K562 treated with DMSO at 1 percent for 24 hours (cell line): Measurements from ENCODE around the gene RTKN. TPM values are rescaled to one million over a fixed set of nuclear protein-coding genes. Genes with fewer than 3 reads are reported as not detected.

ENCODE experiments used
- total RNA-seq: library from RNA; unstranded; fragments of 300-600 nt; gene quantifications from 2 replicates; pipeline ENCODE4 v1.2.3, GENCODE V29; 2022; ENCODE audit warnings: low read depth; ENCODE audit not compliant: insufficient read depth

The RTKN gene, protein sequence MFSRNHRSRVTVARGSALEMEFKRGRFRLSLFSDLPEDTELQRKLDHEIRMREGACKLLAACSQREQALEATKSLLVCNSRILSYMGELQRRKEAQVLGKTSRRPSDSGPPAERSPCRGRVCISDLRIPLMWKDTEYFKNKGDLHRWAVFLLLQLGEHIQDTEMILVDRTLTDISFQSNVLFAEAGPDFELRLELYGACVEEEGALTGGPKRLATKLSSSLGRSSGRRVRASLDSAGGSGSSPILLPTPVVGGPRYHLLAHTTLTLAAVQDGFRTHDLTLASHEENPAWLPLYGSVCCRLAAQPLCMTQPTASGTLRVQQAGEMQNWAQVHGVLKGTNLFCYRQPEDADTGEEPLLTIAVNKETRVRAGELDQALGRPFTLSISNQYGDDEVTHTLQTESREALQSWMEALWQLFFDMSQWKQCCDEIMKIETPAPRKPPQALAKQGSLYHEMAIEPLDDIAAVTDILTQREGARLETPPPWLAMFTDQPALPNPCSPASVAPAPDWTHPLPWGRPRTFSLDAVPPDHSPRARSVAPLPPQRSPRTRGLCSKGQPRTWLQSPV
- 7.8 and 9.6 TPM in 2 replicates for total RNA-seq

DNA sequence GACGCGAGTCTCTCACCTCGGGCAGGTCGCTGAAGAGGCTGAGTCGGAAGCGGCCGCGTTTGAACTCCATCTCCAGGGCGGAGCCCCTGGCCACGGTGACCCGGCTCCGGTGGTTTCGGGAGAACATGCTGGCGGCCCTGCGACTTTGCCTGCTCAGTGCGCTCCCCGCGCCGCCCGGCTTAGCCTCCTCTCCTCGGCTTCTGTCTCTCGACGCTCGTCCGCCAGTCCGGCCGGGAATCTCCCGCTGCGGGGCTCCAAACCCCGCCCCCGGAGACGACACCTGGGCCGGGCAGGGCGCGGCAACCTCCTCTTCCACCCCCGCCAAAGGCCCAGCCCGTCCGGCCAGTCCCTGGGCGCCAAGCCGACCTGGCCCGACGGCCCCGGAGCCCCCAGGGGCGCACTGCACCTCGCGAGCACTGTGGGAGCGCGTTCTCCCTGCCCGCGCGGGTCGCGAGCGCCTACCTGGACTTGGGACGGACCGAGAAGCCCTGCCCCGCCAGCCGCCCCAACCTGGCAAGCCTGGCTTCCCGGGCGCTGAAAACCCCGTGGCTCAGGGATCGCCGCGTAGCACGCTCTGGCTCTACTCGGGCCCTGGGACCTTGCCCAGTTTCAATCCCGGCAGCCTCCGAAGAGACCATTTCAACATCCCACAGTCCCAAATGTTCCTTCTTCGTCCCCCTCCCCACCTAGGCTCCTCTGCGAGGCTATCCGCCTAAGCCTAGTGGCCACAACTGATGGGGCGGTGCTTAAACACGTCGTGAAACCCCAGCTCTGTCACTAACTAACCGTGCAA is at the start of gene RTKN:
RTKN (minus strand) TSS at position 248 of the 793 bp plus-strand sequence; CDS start at position 127, 121 bp downstream.

DNA sequence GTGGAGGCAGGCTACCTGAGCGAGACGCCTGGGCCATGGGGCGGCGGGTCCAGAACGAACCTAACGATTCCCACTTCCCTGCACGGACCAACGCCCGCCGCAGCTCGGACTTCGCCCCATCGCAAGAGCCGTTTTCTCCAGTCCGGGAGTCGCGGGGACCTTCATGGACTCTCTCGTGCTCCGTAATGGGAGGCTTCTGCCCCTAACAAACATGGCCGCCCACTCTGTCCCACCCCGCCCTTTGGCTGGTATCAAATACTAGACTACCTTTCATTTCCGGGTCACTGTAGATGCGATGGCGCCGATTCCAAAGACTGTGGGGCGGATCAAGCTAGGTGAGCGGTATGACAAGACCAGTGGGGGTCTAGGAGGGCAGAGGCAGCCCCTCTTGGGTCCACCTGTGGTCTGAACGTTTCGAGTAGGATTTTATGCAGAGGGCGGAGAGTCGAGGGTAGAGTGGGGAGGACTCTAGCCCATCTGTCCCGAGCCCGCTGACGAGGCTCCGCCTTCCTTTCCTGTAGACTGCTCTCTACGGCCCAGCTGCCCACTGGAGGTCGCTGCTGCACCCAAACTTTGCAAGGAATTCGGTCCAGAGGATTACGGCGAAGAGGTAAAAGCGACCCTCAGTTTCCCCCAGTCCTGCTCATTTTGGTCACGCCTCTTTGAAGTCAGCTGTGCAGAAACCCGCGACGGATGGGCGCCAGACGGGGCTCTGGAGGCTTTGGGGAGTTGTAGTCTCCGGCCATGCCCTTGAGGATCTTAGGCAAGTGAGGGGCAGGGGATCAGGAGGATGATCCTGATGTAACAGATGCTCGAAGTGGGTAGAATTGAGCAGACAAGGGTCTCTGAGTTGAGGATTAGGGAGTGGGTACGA is 41.3 kb upstream of the RTKN start, which contains the start of the genes CCDC142 and TTC31:
CCDC142 (minus strand) TSS at position 198 of the 874 bp plus-strand sequence; CDS start at position 37, 161 bp downstream.
TTC31 (plus strand) TSS at position 281 of the 874 bp plus-strand sequence; CDS start at position 296, 15 bp downstream.

DNA sequence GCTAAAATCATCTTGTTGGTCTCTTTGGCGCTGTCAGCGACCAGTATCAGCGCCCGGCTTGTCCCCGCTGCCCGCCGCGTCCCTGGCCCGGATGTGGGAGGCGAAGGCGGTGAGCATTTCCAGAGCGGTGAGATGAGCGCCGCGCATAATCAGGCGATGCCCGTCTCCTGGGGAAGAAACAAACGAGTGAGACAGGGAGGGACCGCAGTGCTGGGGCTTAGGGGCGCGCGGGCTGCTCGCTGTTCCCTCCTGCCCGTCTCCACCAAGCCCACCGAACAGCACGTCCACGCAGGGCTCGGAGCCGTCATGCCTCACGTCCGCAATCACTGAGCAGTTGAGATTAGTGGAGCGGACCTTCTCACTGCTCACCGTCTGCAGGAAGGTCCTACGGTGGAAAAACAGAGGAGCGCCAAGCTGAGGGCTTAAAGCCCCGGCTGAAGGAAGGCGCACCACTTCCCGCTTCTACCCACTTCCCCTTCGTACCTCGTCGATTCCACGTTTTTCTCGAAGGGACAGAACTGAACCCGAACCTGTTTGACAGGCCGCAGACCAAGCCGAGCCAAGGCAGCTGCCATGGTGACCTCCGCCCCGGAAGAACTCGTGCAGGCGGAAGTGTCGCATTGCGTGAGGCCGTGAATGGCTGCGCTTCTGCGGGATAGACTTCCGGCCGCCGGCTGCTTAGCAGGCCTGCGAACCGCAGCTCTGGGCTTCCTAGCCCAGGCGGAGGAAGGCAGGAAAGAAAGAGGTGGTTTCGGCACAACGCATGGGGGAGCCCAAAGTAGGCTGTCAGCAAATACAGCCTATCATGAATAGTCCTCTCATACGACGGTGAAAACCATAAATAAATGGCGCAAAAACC is 30.6 kb upstream of the RTKN start, which contains the start of gene MRPL53:
MRPL53 (minus strand) TSS at position 595 of the 859 bp plus-strand sequence; CDS start at position 575, 20 bp downstream.

DNA sequence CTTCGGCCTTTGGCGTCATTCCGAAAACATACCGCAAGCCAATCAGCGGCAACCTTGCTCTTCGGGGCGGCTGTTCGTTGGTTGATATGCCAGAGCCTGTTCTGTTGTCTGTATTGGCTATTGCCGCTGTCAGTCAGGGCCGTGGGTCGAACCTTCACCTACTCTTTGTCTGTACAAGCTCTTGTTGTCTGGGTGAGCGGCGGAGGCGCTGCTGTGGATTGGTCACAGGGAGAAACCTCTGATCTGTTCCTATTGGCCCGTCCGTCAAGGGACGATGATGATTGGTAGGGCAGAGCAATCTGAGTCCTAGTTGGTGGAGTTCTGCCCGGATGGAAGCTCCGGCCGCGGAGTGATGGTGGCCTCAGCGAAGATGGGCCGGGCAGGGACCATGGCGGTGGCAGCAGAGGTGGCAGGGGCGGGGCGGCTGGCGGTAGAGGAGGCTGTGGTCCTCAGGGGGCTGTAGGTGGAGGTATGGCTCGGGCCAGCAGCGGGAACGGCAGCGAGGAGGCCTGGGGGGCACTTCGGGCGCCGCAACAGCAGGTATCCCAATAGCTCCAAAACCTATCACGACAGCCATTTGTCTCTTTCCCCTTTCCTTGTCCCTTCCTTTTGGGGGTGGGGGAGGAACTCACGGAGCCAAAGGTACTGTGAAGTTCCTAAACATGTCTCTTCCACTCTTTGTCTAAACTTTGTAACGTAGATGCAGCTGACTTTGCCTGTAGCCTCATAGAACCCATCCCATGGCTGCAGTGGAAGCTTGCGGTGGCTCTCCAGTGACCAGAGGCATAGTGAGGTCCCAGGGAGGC is 16.6 kb upstream of the RTKN start, which contains the start of gene WBP1:
WBP1 (plus strand) TSS at position 307 of the 806 bp plus-strand sequence; CDS start at position 472, 165 bp downstream.

DNA sequence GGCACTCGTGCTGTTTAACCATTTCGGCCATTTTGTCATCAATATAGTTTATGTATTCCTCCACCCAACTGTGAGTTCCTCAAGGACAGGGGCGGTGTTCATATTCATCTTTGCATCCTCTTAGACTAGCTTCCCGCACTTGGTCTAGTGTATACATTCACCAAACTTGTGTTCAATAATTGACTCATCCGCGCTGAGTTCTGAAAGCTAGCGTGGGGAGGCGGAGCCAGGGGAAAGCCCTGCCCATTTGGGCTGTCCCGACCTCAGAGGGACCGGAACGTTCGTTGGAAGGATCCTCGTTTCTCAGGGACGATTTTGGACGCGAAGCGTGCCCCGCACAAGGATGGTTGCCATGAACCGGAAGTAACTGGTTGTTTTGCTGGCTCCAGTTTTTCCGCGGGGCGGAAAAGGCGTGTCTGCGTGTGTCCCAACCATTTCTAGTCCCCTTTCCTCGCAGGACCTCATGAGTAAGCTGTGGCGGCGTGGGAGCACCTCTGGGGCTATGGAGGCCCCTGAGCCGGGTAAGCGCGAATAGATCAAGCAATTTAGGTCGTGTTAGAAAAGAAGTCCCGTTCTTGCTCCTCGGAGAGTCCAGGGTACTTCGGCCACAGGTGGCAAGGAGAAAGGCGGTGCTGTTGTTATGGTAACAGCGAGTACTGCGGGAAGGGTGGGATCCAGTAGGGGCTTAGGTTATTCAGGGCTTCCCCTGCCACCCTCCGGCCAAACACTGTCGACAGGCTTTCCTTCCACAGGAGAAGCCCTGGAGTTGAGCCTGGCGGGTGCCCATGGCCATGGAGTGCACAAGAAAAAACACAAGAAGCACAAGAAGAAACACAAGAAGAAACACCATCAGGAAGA is 13.1 kb upstream of the RTKN start, which contains the start of gene INO80B:
INO80B (plus strand) TSS at position 434 of the 858 bp plus-strand sequence; CDS start at position 464, 30 bp downstream.

DNA sequence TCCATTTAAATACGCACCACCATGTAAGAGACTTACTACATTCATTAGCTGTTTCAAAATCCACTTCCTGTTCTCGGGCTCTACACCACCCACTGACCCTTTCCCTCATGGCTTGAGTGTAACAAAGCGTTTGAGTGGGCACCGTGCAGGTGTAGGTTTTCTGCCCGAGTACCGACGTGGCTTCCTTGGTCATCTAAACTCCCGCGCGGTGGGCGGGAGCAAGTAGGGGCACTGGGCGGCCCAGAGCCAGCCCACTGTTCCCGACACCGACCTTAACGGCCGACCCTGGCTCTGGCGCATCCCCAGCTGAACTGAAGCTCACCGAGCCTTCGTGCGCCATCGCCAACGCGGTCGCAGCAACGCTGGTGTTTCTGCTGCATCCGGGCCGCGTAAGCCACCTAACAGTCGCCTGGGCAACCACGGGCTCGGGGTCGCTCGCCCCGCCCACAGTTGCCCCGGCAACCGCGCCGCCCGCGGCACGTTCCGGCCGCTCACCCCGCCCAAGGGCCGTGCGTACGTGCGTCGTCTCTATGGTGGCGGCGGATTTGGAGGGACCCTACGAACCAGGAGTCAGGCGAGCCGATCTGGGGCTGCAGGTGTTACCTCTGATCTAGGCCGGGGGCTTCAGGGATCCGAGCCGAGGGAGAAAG is 20.4 kb downstream of the RTKN start, which contains the start of the genes C2orf81 and WDR54:
C2orf81 (minus strand) TSS at position 399 of the 650 bp plus-strand sequence; CDS start at position 340, 59 bp downstream.
WDR54 (plus strand) TSS at position 510 of the 650 bp plus-strand sequence. CDS start 424 bp downstream, outside the sequence.

DNA sequence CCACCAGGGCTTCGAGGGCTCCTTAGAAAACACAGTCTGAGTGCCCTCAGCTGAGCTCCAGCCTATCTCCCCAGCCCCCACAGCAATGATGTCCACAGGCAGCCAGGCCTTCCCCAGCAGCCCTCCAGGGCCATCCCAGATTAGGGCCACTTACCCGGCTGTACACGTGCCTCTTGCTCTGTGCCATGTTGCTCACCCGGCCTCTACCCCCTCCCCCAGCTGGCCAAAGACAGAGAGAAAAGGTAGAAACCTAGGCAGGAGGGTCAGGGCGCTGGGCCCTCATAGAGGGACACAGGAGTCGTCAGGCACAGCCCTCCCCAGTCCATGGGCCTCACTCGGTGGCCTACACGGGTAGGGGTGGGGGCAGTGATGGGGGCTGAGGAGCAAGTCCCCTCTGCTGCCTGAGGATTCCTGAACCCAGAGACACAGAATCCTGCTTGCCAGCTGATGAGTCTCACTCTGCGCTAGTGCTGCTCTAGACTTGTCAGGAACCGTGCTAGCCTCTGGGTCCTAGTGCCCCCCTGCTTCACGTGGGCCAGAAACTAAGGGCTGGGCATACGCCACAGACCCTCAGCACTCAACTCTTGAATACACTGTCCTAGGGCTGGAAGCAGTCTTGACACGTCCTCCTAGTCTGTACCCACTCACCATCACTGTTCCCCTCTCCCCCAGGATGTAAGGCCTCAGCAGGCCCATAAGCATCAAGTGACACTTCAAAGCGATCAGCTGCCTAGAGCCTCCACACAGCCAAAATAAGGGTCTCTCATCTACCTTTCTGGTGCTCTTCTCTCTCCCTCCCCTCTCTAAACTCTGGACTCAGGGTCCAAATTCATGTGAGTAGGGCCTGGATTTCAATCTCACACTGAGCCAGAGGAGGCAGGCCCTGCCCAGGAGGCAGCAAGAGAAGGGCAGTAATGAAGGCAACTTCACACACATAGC is 61.6 kb downstream of the RTKN start, which contains the start of gene DCTN1:
DCTN1 (minus strand) TSS at position 461 of the 939 bp plus-strand sequence; CDS start at position 187, 274 bp downstream.

Other genes starting within 250 kb of the RTKN start
- 218 and 227 TPM in 2 replicates for gene MTHFD2, start 243.3 kb downstream of the RTKN start, total RNA-seq
- gene SLC4A5, start 98.5 kb downstream of the RTKN start, total RNA-seq, result 1.1 and 1.4 TPM in 2 replicates
- gene DCTN1, start 61.6 kb downstream of the RTKN start, total RNA-seq, result 94.7 and 97.8 TPM in 2 replicates
- gene C2orf81, start 20.3 kb downstream of the RTKN start, total RNA-seq, result 1.5 and 1.9 TPM in 2 replicates
- 33.5 and 34.9 TPM in 2 replicates for gene WDR54, start 20.2 kb downstream of the RTKN start, total RNA-seq
- gene INO80B, start 13.2 kb upstream of the RTKN start, total RNA-seq, result 8.9 and 9.7 TPM in 2 replicates
- gene WBP1, start 16.5 kb upstream of the RTKN start, total RNA-seq, result 62.0 and 81.7 TPM in 2 replicates
- gene MOGS, start 23.4 kb upstream of the RTKN start, total RNA-seq, result 78.8 and 82.8 TPM in 2 replicates
- 77.4 and 89.1 TPM in 2 replicates for gene MRPL53, start 30.7 kb upstream of the RTKN start, total RNA-seq
- 8.3 and 9.2 TPM in 2 replicates for gene CCDC142, start 41.1 kb upstream of the RTKN start, total RNA-seq
- 16.8 and 18.6 TPM in 2 replicates for gene TTC31, start 41.1 kb upstream of the RTKN start, total RNA-seq
- 14.9 and 16.7 TPM in 2 replicates for gene LBX2, start 57.7 kb upstream of the RTKN start, total RNA-seq
- 21.4 and 28.6 TPM in 2 replicates for gene PCGF1, start 65.8 kb upstream of the RTKN start, total RNA-seq
- gene TLX2, start 72.5 kb upstream of the RTKN start, total RNA-seq, result 0.24 TPM in 1 of 2 replicates, not detected in the other
- gene DQX1, start 84.3 kb upstream of the RTKN start, total RNA-seq, result not detected in 2 replicates
- gene AUP1, start 87.8 kb upstream of the RTKN start, total RNA-seq, result 156 and 160 TPM in 2 replicates
- gene HTRA2, start 88.0 kb upstream of the RTKN start, total RNA-seq, result 71.6 and 75.8 TPM in 2 replicates
- gene LOXL3, start 112.0 kb upstream of the RTKN start, total RNA-seq, result 0.57 and 0.78 TPM in 2 replicates
- gene DOK1, start 112.8 kb upstream of the RTKN start, total RNA-seq, result 49.2 and 53.4 TPM in 2 replicates
- 0.27 TPM in 1 of 2 replicates, not detected in the other for gene M1AP, start 206.4 kb upstream of the RTKN start, total RNA-seq
- 8.2 and 9.2 TPM in 2 replicates for gene SEMA4F, start 212.3 kb upstream of the RTKN start, total RNA-seq